GM23338 (cell line): ENCODE measurements around the gene MAP1B. TPM values are rescaled to one million over a fixed set of nuclear protein-coding genes. Genes with fewer than 3 reads are reported as not detected.

Experiments
- ATAC-seq: fragments of 200-7000 bp; cut with Tn5 transposase; 3 replicates; pipeline ENCODE4 v1.9.1; 2020
- DNase-seq: peaks from one replicate; pipeline ENCODE4 v3.0.0-alpha.2; 2015; ENCODE audit warnings: low spot score
- H2AFZ ChIP-seq: fragments of 200-600 bp; sonication (generic); 2 replicates; pipeline ENCODE4 v1.8.0; 2016; ENCODE audit warnings: antibody characterized with exemption, mild to moderate bottlenecking, moderate library complexity
- H3F3A ChIP-seq: fragments of 200-600 bp; sonication (generic); replicated peaks from 2 replicates; pipeline ENCODE4 v1.8.0; 2017; ENCODE audit warnings: antibody characterized with exemption, mixed run types, low read depth
- H3K27ac ChIP-seq: fragments of 200-600 bp; sonication (generic); 2 replicates; pipeline ENCODE4 v1.6.1; 2016; ENCODE audit warnings: low read depth
- H3K27me3 ChIP-seq: fragments of 200-600 bp; sonication (generic); 2 replicates; pipeline ENCODE4 v1.8.0; 2016; ENCODE audit warnings: mild to moderate bottlenecking, mixed run types, moderate library complexity; ENCODE audit not compliant: insufficient read depth
- H3K36me3 ChIP-seq: fragments of 200-600 bp; sonication (generic); 2 replicates; pipeline ENCODE4 v1.8.0; 2016; ENCODE audit warnings: mild to moderate bottlenecking; ENCODE audit not compliant: insufficient read depth
- H3K4me1 ChIP-seq: fragments of 200-600 bp; sonication (generic); 2 replicates; pipeline ENCODE4 v1.8.0; 2016; ENCODE audit warnings: mild to moderate bottlenecking, moderate library complexity; ENCODE audit not compliant: insufficient read depth
- H3K4me2 ChIP-seq: fragments of 200-600 bp; sonication (generic); 2 replicates; pipeline ENCODE4 v1.7.1; 2017; ENCODE audit warnings: mixed run types
- H3K4me3 ChIP-seq: fragments of 200-600 bp; sonication (generic); 2 replicates; pipeline ENCODE4 v1.6.1; 2016; ENCODE audit warnings: mixed run types
- H3K79me2 ChIP-seq: fragments of 200-600 bp; sonication (generic); replicated peaks from 2 replicates; pipeline ENCODE4 v1.8.0; 2017; ENCODE audit warnings: mild to moderate bottlenecking; ENCODE audit not compliant: insufficient read depth
- H3K9me2 ChIP-seq: fragments of 200-600 bp; sonication (generic); 2 replicates; pipeline ENCODE4 v1.8.0; 2017; ENCODE audit not compliant: insufficient read depth
- H4K20me1 ChIP-seq: fragments of 200-600 bp; sonication (generic); replicated peaks from 2 replicates; pipeline ENCODE4 v1.8.0; 2017; ENCODE audit warnings: mild to moderate bottlenecking; ENCODE audit not compliant: insufficient read depth
- H3K27ac Mint-ChIP-seq: 2 replicates; pipeline ENCODE4 v1.8.0; 2020; ENCODE audit warnings: inconsistent platforms, mild to moderate bottlenecking, moderate library complexity, mixed read lengths
- H3K27me3 Mint-ChIP-seq: 3 replicates; pipeline ENCODE4 v1.8.0; 2022; ENCODE audit warnings: low read depth, mild to moderate bottlenecking, moderate library complexity, mixed read lengths, inconsistent platforms; ENCODE audit not compliant: insufficient read depth, poor library complexity
- H3K36me3 Mint-ChIP-seq: 3 replicates; pipeline ENCODE4 v1.8.0; 2021; ENCODE audit warnings: low read depth, mild to moderate bottlenecking, inconsistent platforms, moderate library complexity, mixed read lengths
- H3K4me1 Mint-ChIP-seq: 3 replicates; pipeline ENCODE4 v1.8.0; 2020; ENCODE audit warnings: mild to moderate bottlenecking, inconsistent platforms, mixed read lengths
- H3K4me3 Mint-ChIP-seq: 3 replicates; pipeline ENCODE4 v1.8.0; 2021; ENCODE audit warnings: moderate library complexity, mild to moderate bottlenecking, inconsistent platforms, mixed read lengths
- H3K9me3 Mint-ChIP-seq: 3 replicates; pipeline ENCODE4 v1.8.0; 2020; ENCODE audit warnings: moderate library complexity, mild to moderate bottlenecking, inconsistent platforms, mixed read lengths
- EZH2phosphoT487 ChIP-seq: fragments of 200-600 bp; sonication (generic); IDR thresholded peaks from one replicate; pipeline ENCODE4 v1.8.1; 2018; ENCODE audit warnings: antibody characterized with exemption; ENCODE audit not compliant: unreplicated experiment
- JUNB ChIP-seq: IDR thresholded peaks from one replicate; pipeline ENCODE4 v1.6.1; 2016; ENCODE audit warnings: antibody characterized with exemption; ENCODE audit not compliant: unreplicated experiment
- NANOG ChIP-seq: IDR thresholded peaks from 2 replicates; pipeline ENCODE4 v1.6.1; 2016; ENCODE audit warnings: antibody characterized with exemption, borderline replicate concordance
- STAT1 ChIP-seq: IDR thresholded peaks from one replicate; pipeline ENCODE4 v1.6.1; 2016; ENCODE audit warnings: antibody characterized with exemption; ENCODE audit not compliant: unreplicated experiment
- ZNF114 ChIP-seq: fragments of 250-450 bp; sonication (Bioruptor Pico); IDR thresholded peaks from 2 replicates; pipeline ENCODE4 v1.5.0; 2020; ENCODE audit warnings: mild to moderate bottlenecking, moderate library complexity
- ZNF331 ChIP-seq: fragments of 250-450 bp; sonication (Bioruptor Pico); IDR thresholded peaks from 2 replicates; pipeline ENCODE4 v1.5.0; 2020; ENCODE audit warnings: low read depth, mild to moderate bottlenecking, moderate library complexity
- polyA plus RNA-seq: library from polyadenylated mRNA; unstranded; fragments of >200 nt; fragmentation: Nextera tagmentation; extraction: Ambion mirVana; gene quantifications from 2 replicates; pipeline ENCODE4 v1.2.1, GENCODE V29; 2016
- total RNA-seq: library from RNA; depleted of rRNA; stranded (reverse); fragments of >200 nt; shearing (Covaris generic); gene quantifications from 2 replicates; pipeline ENCODE4 v1.2.3, GENCODE V29; 2014
- TF ChIP-seq, protein P1 (sequence below): IDR thresholded peaks from one replicate; pipeline ENCODE4 v1.6.1; 2018; ENCODE audit warnings: antibody characterized with exemption; ENCODE audit not compliant: unreplicated experiment
- TF ChIP-seq, protein P2 (sequence below), 2 experiments: fragments of 200-600 bp in 1 of 2; sonication (generic) in 1 of 2; conservative IDR thresholded peaks; 2 replicates each; pipeline versions ENCODE4 v1.5.1 to v1.6.1; 2016 to 2017; ENCODE audit warnings: antibody characterized with exemption in 2 of 2, low read depth in 2 of 2, mild to moderate bottlenecking in 2 of 2, moderate library complexity in 1 of 2
- TF ChIP-seq, protein P3 (sequence below): IDR thresholded peaks from 2 replicates; pipeline ENCODE4 v1.6.1; 2016; ENCODE audit warnings: antibody characterized with exemption

The MAP1B gene
- total and polyA plus RNA-seq, 2 experiments from 2014 or later: 148 to 263 TPM

DNA sequence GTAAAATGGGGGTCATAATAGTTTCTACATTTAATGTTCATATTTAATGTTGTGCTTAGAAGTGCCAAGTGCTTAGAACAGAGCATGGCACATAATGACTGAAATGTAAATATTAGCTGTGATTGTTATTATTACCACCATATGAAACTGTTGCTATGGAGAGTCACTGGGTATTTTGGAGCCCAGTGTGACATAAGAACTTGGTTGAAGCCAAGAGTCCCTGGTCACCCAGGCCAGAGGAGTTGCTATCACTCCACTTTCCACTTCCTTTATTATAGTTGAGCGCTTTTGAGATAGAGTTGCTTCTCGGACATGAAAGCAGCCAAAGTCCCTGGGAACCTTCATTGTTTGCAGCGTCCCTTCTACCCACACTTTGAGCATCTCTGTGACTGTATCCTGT lies 77.1 kb downstream of the MAP1B start (continued):
- TF ChIP-seq, protein P1, sequence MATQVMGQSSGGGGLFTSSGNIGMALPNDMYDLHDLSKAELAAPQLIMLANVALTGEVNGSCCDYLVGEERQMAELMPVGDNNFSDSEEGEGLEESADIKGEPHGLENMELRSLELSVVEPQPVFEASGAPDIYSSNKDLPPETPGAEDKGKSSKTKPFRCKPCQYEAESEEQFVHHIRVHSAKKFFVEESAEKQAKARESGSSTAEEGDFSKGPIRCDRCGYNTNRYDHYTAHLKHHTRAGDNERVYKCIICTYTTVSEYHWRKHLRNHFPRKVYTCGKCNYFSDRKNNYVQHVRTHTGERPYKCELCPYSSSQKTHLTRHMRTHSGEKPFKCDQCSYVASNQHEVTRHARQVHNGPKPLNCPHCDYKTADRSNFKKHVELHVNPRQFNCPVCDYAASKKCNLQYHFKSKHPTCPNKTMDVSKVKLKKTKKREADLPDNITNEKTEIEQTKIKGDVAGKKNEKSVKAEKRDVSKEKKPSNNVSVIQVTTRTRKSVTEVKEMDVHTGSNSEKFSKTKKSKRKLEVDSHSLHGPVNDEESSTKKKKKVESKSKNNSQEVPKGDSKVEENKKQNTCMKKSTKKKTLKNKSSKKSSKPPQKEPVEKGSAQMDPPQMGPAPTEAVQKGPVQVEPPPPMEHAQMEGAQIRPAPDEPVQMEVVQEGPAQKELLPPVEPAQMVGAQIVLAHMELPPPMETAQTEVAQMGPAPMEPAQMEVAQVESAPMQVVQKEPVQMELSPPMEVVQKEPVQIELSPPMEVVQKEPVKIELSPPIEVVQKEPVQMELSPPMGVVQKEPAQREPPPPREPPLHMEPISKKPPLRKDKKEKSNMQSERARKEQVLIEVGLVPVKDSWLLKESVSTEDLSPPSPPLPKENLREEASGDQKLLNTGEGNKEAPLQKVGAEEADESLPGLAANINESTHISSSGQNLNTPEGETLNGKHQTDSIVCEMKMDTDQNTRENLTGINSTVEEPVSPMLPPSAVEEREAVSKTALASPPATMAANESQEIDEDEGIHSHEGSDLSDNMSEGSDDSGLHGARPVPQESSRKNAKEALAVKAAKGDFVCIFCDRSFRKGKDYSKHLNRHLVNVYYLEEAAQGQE: no peak
- TF ChIP-seq JUNB: no peak
- TF ChIP-seq STAT1: no peak
- no peak for TF ChIP-seq NANOG
- TF ChIP-seq ZNF114 (CRISPR knock-in tag): no peak
- TF ChIP-seq, protein P2, sequence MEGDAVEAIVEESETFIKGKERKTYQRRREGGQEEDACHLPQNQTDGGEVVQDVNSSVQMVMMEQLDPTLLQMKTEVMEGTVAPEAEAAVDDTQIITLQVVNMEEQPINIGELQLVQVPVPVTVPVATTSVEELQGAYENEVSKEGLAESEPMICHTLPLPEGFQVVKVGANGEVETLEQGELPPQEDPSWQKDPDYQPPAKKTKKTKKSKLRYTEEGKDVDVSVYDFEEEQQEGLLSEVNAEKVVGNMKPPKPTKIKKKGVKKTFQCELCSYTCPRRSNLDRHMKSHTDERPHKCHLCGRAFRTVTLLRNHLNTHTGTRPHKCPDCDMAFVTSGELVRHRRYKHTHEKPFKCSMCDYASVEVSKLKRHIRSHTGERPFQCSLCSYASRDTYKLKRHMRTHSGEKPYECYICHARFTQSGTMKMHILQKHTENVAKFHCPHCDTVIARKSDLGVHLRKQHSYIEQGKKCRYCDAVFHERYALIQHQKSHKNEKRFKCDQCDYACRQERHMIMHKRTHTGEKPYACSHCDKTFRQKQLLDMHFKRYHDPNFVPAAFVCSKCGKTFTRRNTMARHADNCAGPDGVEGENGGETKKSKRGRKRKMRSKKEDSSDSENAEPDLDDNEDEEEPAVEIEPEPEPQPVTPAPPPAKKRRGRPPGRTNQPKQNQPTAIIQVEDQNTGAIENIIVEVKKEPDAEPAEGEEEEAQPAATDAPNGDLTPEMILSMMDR (conservative IDR thresholded peaks at IDR 0.05; ENCODE audit: low read depth in 2 of 2): no peak
- TF ChIP-seq ZNF331 (CRISPR knock-in tag): no peak
- TF ChIP-seq, protein P3, sequence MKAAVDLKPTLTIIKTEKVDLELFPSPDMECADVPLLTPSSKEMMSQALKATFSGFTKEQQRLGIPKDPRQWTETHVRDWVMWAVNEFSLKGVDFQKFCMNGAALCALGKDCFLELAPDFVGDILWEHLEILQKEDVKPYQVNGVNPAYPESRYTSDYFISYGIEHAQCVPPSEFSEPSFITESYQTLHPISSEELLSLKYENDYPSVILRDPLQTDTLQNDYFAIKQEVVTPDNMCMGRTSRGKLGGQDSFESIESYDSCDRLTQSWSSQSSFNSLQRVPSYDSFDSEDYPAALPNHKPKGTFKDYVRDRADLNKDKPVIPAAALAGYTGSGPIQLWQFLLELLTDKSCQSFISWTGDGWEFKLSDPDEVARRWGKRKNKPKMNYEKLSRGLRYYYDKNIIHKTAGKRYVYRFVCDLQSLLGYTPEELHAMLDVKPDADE: no peak

DNA sequence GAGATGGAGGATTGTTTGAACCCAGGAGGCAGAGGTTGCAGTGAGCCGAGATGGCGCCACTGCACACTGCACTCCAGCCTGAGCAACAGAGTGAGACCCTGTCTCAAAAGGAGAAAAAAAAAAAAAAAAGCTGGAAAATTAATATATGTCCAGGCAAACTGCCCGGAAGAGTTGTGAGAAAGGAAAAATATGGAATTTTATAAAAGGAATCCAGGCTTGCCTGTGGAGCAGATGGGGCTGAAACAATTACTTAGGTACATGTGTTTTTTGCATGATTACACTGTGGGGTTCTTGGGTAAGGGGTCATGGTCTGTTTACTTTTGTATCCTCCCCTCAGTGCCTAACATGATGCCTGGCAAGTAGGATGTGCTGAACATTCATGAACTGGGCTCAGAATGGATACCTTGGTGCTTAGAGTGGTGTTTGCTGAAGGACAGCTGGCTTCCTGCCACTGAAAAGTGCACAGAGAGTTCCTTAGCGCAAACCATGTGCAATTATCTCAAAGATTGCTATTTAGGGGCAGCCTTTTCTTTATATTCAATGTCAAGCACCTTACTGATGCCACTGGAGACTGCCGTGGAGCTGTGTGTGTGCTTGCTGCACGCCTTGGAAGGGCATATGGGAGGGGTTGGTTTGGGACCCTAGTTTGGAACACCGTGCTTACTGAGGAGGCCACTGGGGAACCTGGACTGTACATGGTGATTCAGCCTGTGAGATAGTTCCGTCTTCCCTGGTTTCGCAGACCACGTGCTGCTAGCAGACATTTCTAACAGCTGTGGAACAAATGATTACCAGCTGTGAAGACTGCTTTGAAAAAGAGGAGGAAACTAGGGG lies 78.4 kb downstream of the MAP1B start:
- Mint-ChIP-seq H3K4me3 (no peak overlapping the region), H3K27ac (no peak overlapping the region), H3K36me3 (peaks cover 50% of the 10 kb centered on the region), H3K27me3 (peaks cover 18% of the 10 kb centered on the region), H3K4me1 (peaks cover 23% of the 10 kb centered on the region), H3K9me3 (no peaks in the 10 kb centered on the region)
- no peak for DNase-seq
- 0 out of 2 replicates have a peak, but pooled peaks cover 2% of the 10 kb centered on the region for H3F3A ChIP-seq
- H3K27me3 ChIP-seq: no peaks in the 10 kb centered on the region
- no peaks in the 10 kb centered on the region for H4K20me1 ChIP-seq
- no peak overlapping the region for H3K4me3 ChIP-seq
- H3K36me3 ChIP-seq: peaks cover 18% of the 10 kb centered on the region
- H3K79me2 ChIP-seq: peaks cover 16% of the 10 kb centered on the region
- no peak for ATAC-seq
- no peak overlapping the region for H2AFZ ChIP-seq
- H3K4me2 ChIP-seq: no peak overlapping the region
- TF ChIP-seq, protein P2 (conservative IDR thresholded peaks at IDR 0.05; ENCODE audit: low read depth in 2 of 2): no peak
- TF ChIP-seq EZH2phosphoT487: no peak
- no peak for TF ChIP-seq NANOG
- H3K4me1 ChIP-seq: peaks cover 21% of the 10 kb centered on the region
- H3K27ac ChIP-seq: no peak overlapping the region
- H3K9me2 ChIP-seq: peaks cover 3% of the 10 kb centered on the region; the same call in 1 of the 2 replicates
